HCEC 1CT (cell line): ENCODE data around the gene RNF32.
A peak's percentile ranks its signal among the peaks of the same experiment; 100 is the strongest.
"Not testable (repeated sequence)": the region's sequence is repeated elsewhere in the genome, so short reads cannot be mapped to it uniquely, and the experiment has no call there.

ENCODE experiments used
- DNase-seq: peaks from one replicate; pipeline ENCODE4 v3.0.0-alpha.2; 2017

The RNF32 gene

DNA sequence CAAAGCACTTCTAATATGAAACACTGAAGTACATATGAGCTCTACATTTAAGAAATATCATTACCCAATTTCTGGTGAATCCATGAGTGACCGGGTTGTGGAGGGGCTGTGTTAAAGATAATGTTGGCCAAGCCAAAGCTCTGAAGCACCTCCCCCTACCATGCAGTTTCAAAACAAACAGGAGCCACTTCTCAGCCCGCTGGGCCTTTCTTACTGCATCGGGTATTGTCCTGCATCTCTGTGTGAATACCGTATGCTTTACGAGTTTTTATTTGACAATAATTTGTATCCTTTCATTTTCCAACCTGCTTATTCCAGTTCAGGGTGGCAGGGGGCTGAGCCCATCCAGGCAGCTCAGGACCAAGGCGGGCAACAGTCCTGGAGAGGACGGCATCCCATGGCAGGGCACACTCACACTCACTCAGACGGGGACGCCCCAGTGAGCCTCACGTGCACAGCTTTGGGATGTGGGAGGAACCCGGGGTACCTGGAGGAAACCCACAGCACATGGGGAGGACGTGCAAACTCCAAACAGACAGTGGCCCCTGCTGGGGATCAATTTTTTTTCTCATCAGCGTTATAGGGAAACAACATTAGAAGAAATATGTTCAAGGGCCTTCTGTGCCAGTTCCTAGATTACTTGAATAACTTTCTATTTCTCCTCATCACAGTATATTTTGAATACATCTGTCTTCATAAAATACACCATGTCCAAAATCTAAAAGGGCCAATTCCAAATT lies 1.9 kb downstream of the RNF32 start:
- DNase-seq: no peak

DNA sequence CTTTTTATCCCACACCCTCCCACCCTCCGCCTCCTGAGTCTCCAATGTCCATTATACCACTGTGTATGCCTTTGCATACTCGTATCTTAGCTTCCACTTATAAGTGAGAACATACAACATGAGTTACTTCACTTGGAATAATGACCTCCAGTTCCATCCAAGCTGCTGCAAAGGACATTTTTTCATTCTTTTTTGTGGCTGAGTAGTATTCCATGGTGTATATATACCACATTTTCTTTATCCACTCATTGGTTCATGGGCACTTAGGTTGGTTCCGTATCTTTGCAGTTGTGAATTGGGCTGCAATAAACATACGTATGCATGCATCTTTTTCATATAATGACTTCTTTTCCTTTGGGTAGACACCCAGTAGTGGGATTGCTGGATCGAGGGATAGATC lies 6.8 kb downstream of the RNF32 start:
- DNase-seq: not testable (repeated sequence)

DNA sequence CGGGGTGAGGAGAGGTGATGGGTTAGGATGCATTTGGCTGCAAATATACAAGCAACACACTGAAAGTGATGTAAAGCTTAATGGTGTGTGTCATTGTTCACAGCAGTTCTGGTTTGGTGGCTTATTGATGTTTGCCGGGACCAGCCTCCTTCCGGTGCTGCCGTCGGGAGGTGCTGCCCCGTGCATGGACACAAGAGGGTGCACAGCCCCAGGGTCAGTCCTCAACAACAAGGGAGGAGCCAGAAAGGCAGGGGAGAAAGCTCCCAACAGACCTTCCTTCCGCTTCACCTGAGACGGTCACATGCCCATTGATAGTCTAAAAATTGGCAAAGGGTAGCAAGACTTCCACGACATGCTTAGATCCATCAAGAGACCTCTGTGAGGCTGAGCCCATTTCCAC lies 9.5 kb downstream of the RNF32 start:
- DNase-seq: peak; percentile 21

DNA sequence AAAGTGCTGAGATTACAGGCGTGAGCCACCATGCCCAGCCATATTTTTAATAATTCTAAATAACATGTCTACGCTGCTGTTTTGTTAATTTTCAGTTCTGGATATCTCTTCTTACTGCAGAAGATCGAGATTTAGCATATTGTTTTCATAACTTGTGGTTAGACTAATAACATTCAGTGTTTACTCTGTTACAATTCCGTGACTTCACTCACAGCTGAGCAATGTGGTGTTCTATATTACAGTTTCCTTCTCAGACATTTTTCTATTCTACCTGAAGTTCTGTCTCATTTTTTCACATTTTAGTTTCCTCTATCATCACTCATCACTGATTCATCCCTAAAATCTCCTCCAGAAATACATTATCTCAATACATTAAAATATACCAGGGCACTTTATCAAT lies 10.9 kb downstream of the RNF32 start:
- DNase-seq: no peak

DNA sequence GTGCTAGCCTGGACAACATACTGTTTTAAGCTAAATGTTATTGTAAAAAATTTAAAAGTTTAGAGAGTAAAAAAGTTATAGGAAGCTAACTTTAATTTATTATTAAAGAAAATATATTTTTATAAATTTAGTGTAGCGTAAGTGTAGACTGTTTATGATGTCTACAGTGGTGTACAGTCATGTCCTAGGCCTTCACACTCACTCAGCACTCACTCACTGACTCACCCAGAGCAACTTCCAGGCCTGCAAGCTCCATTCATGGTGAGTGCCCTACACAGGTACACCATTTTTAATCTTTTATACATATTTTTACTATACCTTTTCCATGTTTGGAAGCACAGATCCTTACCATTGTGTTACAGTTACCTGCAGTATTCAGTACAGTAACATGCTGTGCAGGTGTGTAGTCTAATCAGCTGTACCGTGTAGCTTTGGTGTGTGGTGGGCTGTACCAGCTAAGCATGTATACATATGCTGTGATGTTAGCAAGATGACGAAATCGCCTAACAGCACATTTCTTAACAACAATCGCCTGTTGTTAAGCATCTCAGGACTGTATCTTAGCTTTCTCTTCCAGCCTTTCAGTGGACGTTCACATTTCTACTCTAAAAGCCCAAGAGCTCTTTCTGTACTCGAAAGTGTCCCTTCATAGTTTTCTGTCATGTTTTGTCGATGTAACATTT lies 12.5 kb downstream of the RNF32 start:
- no peak for DNase-seq

DNA sequence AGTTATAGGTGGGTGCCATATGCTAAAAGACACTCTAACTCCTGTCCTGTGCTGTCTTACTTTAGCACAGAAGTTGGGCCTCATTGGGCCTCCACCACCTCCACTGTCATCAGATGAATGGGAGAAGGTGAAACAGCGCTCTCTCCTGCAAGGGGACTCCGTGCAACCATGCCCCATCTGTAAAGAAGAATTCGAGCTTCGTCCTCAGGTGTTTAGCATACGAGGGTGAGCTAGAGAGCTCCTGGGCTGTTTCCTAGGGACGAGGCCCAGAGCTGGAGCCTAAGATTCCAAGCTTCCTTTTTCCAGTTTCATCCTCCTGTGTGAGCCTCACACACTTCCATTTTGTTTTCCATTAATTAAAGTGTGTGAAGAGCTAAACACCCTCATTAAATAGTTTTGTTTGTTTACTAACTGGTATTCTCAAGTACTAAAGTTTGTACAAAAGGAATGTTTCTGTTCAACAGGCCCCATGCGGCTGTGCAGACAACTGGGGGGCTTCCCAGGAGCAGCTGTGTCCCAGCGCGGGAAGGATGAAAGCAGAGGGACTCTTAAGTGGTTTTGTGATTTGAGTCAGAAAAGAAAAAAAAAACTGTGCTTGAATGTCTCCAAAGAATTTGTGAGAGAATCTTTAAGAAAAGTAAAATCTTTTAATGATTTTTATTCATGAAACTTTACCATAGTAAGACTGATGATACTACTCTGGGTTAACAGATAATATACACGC lies 14.1 kb downstream of the RNF32 start:
- DNase-seq: no peak

DNA sequence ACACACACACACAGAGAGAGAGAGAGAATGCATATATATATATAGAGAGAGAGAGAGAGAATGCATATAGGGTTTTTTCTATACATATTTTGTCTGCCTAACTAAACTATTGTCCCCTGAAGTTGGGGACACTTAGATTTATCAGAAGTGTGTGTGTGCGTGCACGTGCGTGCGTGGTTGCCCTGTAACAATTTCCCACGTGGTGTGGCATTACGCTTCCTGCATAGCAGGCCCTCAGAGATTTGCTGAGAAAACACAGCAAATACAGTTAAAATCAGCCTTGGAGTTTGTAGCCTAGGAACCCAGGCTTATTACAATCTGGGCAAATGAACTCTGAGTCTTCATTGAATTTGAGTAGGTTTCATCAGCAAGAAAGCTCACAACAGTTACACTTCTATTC lies 14.7 kb downstream of the RNF32 start:
- DNase-seq: no peak

DNA sequence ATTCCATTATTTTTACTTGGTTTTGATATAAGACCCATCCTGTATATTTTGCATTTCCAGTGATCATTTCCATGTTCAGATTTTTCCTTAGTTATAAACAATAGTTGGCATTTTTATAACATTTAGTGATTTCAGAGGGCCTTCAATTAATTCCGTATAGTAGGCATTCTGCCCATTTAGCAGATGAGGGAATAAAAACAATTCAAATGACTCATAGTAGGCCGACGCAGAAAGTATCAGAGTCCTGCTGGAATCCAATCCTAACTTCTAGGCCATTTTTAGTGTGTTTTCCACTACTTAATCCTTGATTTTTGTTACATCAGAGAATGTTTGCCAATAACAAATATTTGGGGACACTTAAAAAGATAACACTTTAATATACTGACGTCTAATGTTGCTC lies 15.4 kb downstream of the RNF32 start:
- no peak for DNase-seq

DNA sequence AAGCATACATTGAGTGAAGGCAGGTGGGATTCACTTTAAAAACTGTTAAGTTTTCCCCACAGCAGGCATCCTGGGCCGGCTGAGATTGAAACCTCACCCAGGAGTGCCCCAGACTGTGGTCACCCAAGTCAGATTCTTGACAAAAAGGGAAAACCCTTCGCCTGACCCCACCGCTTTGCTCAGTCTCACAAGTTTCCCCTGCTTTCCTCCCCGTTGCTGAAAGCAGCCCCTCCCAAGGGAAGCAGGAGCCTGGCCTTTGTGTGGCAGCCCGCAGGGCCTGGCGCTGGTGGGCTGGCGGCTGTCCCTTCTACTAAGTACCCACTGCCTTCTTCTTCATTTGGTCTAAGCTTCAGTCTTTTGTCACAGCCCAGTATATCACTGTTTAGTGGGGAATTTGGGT lies 16.0 kb downstream of the RNF32 start:
- DNase-seq: no peak

DNA sequence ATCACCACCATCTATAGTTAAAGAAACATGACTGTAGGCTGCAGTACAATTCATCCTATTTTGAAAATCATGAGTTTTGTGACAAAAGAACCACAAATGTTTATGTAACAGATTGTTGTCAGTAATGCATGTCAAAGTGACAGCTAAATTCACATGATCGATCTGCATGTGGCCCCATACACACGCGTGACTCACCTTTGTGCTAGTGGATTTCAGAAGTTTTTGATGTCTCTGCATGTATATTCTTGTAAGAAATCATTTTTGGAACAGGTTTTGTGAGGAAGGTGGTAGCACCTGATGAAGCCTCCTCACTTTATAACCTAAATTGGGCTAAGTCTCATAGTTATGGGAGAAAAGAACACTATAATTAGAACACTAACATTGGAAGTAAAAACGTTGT lies 17.1 kb downstream of the RNF32 start:
- DNase-seq: no peak

DNA sequence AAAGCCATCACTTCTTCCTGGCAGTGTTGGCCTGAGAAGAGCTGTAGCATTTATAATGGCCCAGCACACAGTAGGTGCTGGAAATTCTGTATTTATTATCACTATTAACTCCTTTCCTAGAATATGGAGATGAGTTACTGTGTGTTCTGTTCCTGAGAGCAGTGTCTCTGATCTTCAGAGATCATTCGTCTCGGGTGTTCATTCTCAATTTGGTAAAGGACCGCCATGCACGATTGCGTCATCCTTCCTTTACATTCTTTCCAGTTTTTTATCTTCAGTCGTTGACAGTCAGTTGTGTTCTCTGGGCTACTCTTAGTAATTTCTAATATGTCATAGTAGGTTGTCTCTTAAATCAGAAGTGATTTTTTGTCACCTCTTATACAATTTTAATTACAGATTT lies 18.6 kb downstream of the RNF32 start:
- DNase-seq: no peak

DNA sequence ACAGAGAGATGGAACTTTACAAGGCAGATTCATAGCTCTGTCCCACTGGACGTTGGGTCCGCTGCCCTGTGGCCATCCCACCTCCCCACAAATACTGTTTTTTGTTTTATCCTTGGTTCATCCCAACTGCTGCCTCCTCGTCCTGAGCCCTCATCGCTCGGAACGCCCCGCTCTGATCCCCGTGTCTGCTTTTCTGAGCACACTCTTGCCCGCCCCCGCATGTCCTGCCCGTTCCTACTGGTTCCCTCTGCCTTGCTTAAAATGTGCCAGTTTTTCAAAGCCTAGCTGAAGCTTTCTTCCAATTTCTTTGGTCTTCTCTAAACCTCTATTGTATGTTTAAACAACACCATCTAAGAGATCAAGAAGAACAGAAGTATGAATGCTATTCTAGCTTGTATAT lies 19.4 kb downstream of the RNF32 start:
- DNase-seq: no peak

DNA sequence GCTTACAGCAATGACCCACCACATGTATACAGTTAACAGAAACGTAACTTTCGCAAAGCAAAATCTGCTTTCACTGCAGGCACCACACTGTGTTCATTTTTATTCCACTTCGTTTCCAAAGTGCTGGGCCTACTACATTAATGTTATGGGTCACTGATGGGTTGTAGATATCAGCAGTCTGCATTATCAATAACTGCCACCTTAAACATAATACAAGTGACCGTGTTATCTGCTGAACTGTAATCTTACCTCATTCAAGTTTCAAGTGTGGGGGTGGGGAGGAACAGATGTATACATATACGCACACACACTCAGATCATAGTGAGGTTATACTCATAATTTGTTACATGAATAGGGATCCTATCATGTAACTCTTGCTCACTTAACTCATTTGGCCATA lies 21.1 kb downstream of the RNF32 start:
- no peak for DNase-seq

DNA sequence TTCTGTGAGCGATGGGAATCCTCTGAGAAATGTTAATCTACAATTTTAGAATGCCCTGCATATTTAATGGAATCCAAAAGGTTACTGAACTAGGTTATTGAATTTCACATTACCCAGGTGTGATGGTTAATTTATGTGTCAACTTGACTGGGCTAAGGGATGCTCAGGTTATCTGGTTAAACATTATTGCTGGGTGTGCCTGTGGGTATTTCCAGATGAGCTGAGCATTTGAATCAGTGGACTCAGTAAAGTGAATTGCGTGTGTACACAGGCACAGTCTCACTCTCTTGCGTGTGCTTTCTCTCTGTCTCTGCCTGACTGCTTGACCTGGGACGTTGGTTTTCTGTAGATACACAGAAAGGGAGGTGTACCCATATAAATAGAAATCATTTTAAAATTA lies 21.7 kb downstream of the RNF32 start:
- no peak for DNase-seq

DNA sequence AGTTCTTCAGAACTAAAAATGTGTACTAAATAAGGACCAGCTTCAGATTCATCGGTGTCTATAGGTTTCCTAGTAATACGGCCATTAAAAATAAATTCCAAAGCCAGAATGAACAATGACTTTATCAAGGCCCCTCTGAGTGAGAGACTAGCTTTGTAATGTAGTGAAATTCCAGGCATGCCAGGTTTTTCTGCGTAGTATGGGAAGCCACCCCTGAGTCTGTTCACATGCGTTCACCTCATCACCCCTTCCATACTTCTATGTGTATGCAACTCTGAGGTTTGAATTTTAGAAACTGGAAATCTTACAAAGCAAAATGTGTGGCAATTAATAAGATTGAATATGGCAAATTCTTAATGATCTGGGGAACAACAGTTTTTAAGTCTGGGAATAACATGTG lies 24.5 kb downstream of the RNF32 start:
- no peak for DNase-seq

DNA sequence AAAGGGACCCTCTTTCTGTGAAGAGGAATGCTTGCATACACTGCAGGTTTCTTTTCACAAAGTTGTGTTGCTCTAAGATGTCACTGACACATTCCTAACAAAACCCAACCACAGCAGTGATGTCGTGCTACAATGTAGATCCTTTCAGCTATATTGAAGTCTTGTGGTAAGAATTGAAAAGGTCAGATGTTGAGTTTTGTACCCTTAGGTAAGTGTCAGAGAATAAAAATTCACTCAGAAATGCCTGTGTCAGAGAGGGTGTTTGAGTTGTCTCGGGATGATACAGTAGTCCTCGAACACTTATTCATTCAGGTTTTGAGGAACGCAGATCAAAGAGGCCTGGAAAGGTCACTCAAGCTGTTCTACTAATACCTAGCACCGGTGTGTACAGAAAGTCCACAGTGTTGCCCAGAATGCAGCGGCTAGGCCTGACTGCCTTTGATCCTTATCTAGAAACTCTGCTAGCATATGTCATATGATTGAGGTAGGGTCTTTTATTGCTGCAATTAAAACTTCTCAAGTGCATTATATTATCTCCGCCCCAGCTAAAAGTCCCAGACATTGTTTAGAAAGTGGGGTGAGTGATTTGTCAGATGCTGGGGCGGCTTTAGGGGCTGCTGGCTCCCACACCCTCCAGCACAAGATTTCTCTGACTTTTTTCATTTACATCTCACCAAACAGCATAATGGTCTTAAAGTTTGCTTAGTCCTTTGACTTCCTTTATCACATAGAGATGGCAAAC lies 26.0 kb downstream of the RNF32 start:
- DNase-seq: no peak

DNA sequence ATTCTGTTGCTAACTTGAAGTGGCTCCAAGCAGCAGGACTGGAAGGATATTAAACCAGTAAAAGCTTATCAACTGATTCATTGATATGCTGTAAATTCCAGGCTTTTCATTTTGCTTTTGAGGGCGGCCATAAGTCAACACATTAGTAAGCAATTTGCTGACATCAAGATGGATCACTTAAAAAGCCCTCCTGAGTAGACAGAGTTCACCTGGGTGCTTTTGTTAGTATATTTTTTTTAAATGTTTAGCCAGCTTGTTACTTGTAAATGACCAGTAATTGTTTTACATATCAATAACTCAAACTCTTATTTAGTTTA lies 26.5 kb downstream of the RNF32 start:
- DNase-seq: no peak

DNA sequence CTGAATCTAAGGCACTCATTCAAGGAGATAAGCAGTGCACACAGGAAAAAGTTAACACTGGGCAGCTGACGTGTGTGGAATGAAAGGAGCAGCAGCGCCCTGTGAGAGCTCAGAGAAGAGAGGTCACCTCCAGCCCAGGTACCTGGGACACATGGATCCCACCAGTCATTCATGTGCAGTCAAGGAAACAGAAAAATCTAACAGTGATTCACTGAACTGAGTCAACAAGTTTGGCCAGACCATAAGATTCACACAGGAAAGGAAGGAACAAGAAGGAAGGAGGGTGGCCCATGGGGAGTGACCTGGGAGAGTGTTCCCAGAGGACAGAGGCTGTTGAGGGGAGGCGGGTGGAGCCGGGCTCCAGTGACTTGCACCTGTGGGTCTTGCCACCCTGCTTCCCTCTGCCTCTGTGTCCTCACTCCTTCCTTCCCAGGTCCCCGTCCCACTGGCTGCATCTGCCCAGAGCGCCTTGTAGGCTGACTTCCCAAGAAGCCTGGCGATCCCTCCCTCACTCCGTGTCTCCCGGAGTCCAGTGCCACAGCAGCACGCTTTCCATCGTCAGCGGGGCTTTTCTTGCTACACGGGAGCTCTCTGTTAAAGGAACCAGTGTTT lies 27.7 kb downstream of the RNF32 start:
- DNase-seq: no peak

DNA sequence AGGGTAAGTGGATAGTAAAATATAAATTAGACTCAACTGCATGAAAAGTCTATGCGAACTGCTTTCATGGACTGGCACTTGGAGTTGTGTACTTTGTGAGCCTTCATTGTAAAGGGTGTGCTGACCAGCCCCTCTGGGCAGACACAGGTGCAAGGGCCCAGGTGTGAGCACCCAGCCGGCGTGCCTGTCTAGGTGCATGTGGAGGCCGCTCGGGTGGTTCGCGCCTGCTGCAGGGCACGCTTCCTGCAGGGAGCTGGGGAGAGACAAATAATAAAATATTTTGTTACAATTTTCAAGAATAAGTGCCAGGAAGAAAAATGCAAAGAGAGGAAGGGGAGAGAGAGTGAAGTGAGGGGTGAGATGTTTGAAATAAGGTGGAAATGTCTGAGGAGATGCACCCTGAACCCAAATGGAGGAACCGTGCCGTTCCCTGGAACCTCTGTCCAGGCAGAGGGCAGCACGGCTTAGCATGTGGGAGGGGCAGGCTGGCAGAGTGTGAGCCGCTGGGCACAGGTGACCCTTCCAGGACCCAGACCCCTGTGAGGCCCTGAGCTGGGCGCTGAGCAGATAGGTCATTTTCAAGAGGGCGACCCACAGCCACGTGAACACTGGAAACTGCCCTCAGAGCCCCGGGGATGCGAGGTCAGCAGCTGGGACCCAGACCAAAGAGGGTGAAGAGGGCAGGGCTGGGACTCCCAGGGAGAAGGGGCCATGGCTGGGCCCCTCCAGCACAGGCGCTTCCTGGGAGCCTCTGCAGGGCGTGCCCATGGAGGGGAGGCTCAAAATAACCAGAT lies 28.7 kb downstream of the RNF32 start:
- no peak for DNase-seq

DNA sequence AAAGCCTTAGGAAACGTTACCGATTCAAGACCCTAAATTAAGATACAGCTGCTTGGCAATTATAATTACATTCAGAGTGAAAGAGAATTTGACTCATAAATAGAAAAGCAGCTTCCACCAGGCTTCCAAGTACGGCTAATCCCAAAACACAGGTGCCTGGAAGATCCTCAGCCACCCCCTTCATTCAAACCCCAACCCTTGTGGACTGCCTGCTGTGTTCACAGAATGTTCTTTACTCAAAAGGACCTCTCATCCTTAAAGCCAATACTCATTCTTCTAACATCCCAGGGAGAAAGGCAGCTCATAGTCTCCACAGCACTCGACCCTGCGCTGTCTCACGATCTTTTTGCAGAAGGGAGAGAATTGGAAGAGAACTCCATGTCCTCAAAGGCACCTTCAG lies 32.9 kb downstream of the RNF32 start:
- no peak for DNase-seq

DNA sequence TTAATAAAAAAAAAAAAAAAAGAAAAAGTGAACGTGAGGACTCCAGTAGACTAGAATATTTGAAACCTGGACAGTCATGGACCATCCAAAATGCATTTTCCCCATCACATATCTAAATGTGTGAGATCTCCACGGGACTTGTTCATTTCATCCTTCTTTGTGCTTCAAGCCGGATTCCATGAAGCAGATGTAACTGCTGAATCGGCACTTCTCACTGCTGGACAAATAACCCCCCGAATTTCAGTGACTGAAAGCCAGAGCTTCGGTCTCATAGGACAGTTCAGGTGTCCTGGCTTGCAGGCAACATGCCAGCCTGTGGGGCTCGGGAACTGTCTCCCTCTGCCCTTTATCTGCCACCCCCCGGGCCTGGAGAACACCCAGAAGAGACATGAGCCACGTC lies 33.3 kb downstream of the RNF32 start:
- DNase-seq: no peak

DNA sequence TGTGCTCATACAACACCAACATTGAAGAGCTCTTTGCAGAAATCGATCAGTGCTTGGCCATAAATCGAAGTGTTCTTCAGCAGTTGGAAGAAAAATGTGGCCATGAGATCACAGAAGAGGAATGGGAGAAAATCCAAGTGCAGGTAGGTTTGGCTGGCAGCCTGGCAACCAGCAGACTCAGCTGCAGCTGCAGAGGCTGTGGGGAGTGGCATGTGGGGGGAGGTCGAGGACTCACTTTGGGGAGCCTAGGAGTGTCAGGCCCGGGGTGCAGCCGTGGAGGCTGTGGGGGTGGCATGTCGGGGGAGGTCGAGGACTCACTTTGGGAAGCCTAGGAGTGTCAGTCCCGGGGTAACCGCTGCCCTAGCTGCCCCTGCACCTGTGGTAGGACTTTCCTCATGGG lies 35.1 kb downstream of the RNF32 start:
- DNase-seq: no peak
